Transverse colon (tissue), 4 donors: ENCODE measurements around the gene TENM4. TPM values are rescaled to one million over a fixed set of nuclear protein-coding genes. Genes with fewer than 3 reads are reported as not detected.

Experiments
- DNase-seq: peaks from one replicate; pipeline ENCODE4 v3.0.0-alpha.2; 2019
- H3K27ac ChIP-seq, 4 donors: fragments of 200-600 bp; sonication (generic); 2 replicates each; pipeline ENCODE4 v1.5.1; 2016 to 2018; ENCODE audit warnings: inconsistent platforms in 4 of 4
- H3K27me3 ChIP-seq: fragments of 200-600 bp; sonication (generic); 2 replicates; pipeline ENCODE4 v1.5.1; 2017; ENCODE audit warnings: inconsistent platforms
- H3K36me3 ChIP-seq, 4 donors: fragments of 200-600 bp; sonication (generic); 2 replicates each; pipeline ENCODE4 v1.5.1; 2017 to 2019; ENCODE audit warnings: inconsistent platforms in 4 of 4
- H3K4me1 ChIP-seq, 4 donors: fragments of 200-600 bp; sonication (generic); 2 replicates each; pipeline ENCODE4 v1.5.1; 2017 to 2020; ENCODE audit warnings: inconsistent platforms in 4 of 4
- H3K4me3 ChIP-seq, 4 donors: fragments of 200-600 bp; sonication (generic); 1 replicate in 1 of 4; 2 replicates in 3 of 4; pipeline versions ENCODE4 v1.5.1 to v1.6.1; 2017 to 2019; ENCODE audit warnings: inconsistent platforms in 4 of 4
- H3K9me3 ChIP-seq, 2 donors: fragments of 200-600 bp; sonication (generic); 2 replicates each; pipeline ENCODE4 v1.5.1; 2017 to 2019; ENCODE audit warnings: inconsistent platforms in 2 of 2
- EP300 ChIP-seq: sonication (generic); formaldehyde crosslinking; IDR thresholded peaks from one replicate; pipeline ENCODE4 v1.6.1; 2017; ENCODE audit warnings: antibody characterized with exemption, low read depth
- POLR2A ChIP-seq: fragments of 450-650 bp; IDR thresholded peaks from one replicate; pipeline ENCODE4 v1.6.1; 2016; ENCODE audit warnings: antibody characterized with exemption, mild to moderate bottlenecking, moderate library complexity
- POLR2AphosphoS5 ChIP-seq, 3 donors: sonication (generic); formaldehyde crosslinking; IDR thresholded peaks; one replicate each; pipeline ENCODE4 v1.6.1; 2016; ENCODE audit warnings: antibody characterized with exemption in 3 of 3
- WGBS, 2 donors: methylation state at CpG; one replicate each; pipeline ENCODE4 v1.1.5; 2018; ENCODE audit warnings: low coverage in 1 of 2; 5-methylcytosine and 5-hydroxymethylcytosine counted together
- in situ Hi-C, 4 donors: fragments of 200-750 bp; cut with MboI; loops; one replicate each; pipeline versions ENCODE4 v1.15.0 to v1.15.1; 2017; ENCODE audit warnings: low sequenced_read_pairs in 3 of 4, low pct_ligation_motif_present in 1 of 4, low pct_unique_long_range_greater_than_20kb in 1 of 4
- intact Hi-C: fragments of 100-400 bp; cut with DNase I; formaldehyde crosslinking; loops from one replicate; pipeline ENCODE4 v1.15.1; 2023; ENCODE audit warnings: low total_unique reads
- small RNA-seq, 4 donors: library from RNA; depleted of rRNA; stranded (forward); fragments of <200 nt; gene quantifications; one replicate each; pipeline ENCODE3, GENCODE V24; 2016
- total RNA-seq, 4 donors: library from RNA; depleted of rRNA; stranded (reverse); fragments of >200 nt; gene quantifications; one replicate each; pipeline ENCODE4 v1.1.0, GENCODE V29; 2016
- TF ChIP-seq, protein P1 (sequence below), 5 experiments: fragments of 200-600 bp in 3 of 5; fragments of 450-650 bp in 2 of 5; sonication (generic) in 3 of 5; IDR thresholded peaks; 1 replicate in 2 of 5; 2 replicates in 3 of 5; pipeline ENCODE4 v1.5.1; 2016 to 2017; ENCODE audit warnings: antibody characterized with exemption in 5 of 5, inconsistent platforms in 3 of 5, mild to moderate bottlenecking in 2 of 5, moderate library complexity in 1 of 5

The TENM4 gene
- total RNA-seq, 4 donors from 2014 or later = 0.14 to 0.79 (median 0.39) TPM

DNA sequence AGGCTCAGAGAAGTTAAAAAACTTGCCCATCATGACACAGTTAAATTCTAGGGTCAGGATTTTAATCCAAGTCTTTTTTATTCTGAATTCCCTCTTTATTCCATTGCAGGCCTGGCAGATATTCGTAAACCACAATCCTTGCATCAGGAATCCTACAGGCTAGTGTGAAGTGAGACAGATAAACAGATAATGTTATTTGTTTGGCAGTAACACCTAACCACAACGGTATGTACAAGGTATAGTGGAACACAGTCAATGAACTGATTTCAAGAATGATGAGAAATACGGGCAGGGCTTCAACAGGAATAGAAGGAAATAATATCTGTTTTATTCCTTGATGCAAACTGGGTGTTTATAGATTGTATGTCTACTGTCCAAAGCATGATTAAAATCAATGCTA, 834.2 kb downstream of the TENM4 start:
- Histone ChIP-seq H3K27ac (no peak overlapping the region), H3K4me3 (no peak overlapping the region), H3K9me3 (no peaks in the 10 kb centered on the region), H3K36me3 (no peaks in the 10 kb centered on the region), H3K4me1 (no peaks in the 10 kb centered on the region), H3K27me3 (peaks cover 12% of the 10 kb centered on the region)
- WGBS, 2 donors = 63 to 66% methylated on average over 3 of the region's 3 CpGs
- intact Hi-C loops (no loop called here), in situ Hi-C loops (no loop called here)
- DNase-seq = no peak
- TF ChIP-seq POLR2AphosphoS5 (IDR thresholded peaks at IDR 0.05) (no peak), EP300 (no peak), POLR2A (no peak)
- TF ChIP-seq, protein P1, sequence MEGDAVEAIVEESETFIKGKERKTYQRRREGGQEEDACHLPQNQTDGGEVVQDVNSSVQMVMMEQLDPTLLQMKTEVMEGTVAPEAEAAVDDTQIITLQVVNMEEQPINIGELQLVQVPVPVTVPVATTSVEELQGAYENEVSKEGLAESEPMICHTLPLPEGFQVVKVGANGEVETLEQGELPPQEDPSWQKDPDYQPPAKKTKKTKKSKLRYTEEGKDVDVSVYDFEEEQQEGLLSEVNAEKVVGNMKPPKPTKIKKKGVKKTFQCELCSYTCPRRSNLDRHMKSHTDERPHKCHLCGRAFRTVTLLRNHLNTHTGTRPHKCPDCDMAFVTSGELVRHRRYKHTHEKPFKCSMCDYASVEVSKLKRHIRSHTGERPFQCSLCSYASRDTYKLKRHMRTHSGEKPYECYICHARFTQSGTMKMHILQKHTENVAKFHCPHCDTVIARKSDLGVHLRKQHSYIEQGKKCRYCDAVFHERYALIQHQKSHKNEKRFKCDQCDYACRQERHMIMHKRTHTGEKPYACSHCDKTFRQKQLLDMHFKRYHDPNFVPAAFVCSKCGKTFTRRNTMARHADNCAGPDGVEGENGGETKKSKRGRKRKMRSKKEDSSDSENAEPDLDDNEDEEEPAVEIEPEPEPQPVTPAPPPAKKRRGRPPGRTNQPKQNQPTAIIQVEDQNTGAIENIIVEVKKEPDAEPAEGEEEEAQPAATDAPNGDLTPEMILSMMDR (IDR thresholded peaks at IDR 0.05) = no peak

DNA sequence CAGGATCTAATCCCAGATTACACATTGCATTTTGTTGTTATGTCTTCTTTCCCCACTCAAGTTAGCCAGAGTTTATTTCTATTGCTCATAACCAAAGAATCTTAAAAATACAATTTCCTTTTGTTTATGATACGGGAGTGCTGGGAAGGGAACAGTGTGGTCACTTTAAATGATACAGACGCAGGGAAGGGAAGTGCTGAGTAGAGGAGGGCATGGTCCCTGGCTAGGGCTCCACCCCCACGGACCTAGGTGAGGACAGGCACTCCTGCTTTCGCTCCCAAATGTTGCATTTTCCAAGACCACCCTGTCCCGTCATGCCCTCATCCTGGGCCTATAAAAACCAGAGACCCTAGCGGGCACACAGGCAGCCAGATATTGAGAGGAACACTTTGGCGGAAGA, 835.5 kb downstream of the TENM4 start:
- H3K36me3 ChIP-seq = no peaks in the 10 kb centered on the region
- peaks cover 12% of the 10 kb centered on the region for H3K27me3 ChIP-seq
- TF ChIP-seq, protein P1 (IDR thresholded peaks at IDR 0.05) = no peak
- no peak for TF ChIP-seq EP300
- TF ChIP-seq POLR2AphosphoS5 (IDR thresholded peaks at IDR 0.05) = no peak
- TF ChIP-seq POLR2A = no peak
- no peak overlapping the region for H3K27ac ChIP-seq
- 80 to 100% methylated on average over 2 to 7 of the region's 7 CpGs for WGBS, 2 donors
- intact Hi-C loops (no loop called here), in situ Hi-C loops (no loop called here)
- H3K4me1 ChIP-seq = no peaks in the 10 kb centered on the region
- no peaks in the 10 kb centered on the region for H3K9me3 ChIP-seq
- no peak overlapping the region for H3K4me3 ChIP-seq
- DNase-seq = no peak

DNA sequence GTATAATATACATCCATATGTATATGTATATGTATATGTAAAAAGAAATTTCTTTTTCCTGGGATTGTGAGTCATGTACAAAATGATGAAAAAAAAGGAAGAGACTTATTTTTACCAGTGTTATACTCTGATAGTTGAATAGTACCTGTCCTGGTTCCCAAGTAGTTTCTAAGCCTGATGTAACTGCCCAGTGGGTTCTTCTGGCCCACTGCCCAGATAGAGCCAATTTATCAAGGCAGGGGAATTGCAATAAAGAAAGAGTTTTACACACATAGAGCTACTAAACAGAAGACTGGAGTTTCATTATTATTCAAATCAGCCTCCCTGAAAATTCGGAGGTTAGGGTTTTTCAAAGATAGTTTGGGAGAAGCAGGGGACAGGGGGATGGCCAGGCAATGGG, 837.0 kb downstream of the TENM4 start:
- intact Hi-C loops (no loop called here), in situ Hi-C loops (no loop called here)
- H3K27me3 ChIP-seq = peaks cover 12% of the 10 kb centered on the region
- WGBS, 2 donors = 40 to 91% methylated on average over 1 of the region's 1 CpG
- DNase-seq = no peak
- no peak overlapping the region for H3K4me3 ChIP-seq
- H3K27ac ChIP-seq = no peak overlapping the region
- no peaks in the 10 kb centered on the region for H3K4me1 ChIP-seq
- H3K36me3 ChIP-seq = no peaks in the 10 kb centered on the region
- no peaks in the 10 kb centered on the region for H3K9me3 ChIP-seq
- no peak for TF ChIP-seq POLR2A
- no peak for TF ChIP-seq POLR2AphosphoS5 (IDR thresholded peaks at IDR 0.05)

Small RNAs within 50 kb of the gene (small RNA-seq; reads per million reads assigned to genes)
- gene MIR5579 (0 reads per million in 4 donors), gene MIR708 (1.1 to 4.7 (median 2.1) reads per million in 4 donors)
